ENCODE data around the gene DPP6. TPM values are rescaled to one million over a fixed set of nuclear protein-coding genes. Genes with fewer than 3 reads are reported as not detected.
"Not testable (repeated sequence)": the region's sequence is repeated elsewhere in the genome, so short reads cannot be mapped to it uniquely, and the experiment has no call there.

The DPP6 gene
- total RNA-seq, 1 donor from 2014 or later, result not detected

GRCh38 chr7:154052530-154053252 lies 493 bp downstream of the DPP6 start:
- not testable (repeated sequence) for DNase-seq; H3K36me3 Mint-ChIP-seq (ENCODE audit: unreplicated experiment); H3K27ac Mint-ChIP-seq (ENCODE audit: unreplicated experiment); H3K4me1 Mint-ChIP-seq (ENCODE audit: low read depth, unreplicated experiment); H3K4me3 Mint-ChIP-seq (ENCODE audit: unreplicated experiment); H3K9me3 Mint-ChIP-seq (ENCODE audit: unreplicated experiment); H3K27me3 Mint-ChIP-seq (ENCODE audit: unreplicated experiment)

GRCh38 chr7:154053466-154054312 lies 1.5 kb downstream of the DPP6 start:
- DNase-seq; H3K27me3 Mint-ChIP-seq (ENCODE audit: unreplicated experiment); H3K4me1 Mint-ChIP-seq (ENCODE audit: low read depth, unreplicated experiment); H3K9me3 Mint-ChIP-seq (ENCODE audit: unreplicated experiment); H3K27ac Mint-ChIP-seq (ENCODE audit: unreplicated experiment); H3K36me3 Mint-ChIP-seq (ENCODE audit: unreplicated experiment); H3K4me3 Mint-ChIP-seq (ENCODE audit: unreplicated experiment): not testable (repeated sequence)

GRCh38 chr7:154054664-154055063 lies 2.5 kb downstream of the DPP6 start:
- not testable (repeated sequence) for H3K27ac Mint-ChIP-seq (ENCODE audit: unreplicated experiment); H3K4me3 Mint-ChIP-seq (ENCODE audit: unreplicated experiment); H3K36me3 Mint-ChIP-seq (ENCODE audit: unreplicated experiment); H3K27me3 Mint-ChIP-seq (ENCODE audit: unreplicated experiment); H3K9me3 Mint-ChIP-seq (ENCODE audit: unreplicated experiment); DNase-seq; H3K4me1 Mint-ChIP-seq (ENCODE audit: low read depth, unreplicated experiment)

- not testable (repeated sequence) for H3K36me3 Mint-ChIP-seq (ENCODE audit: unreplicated experiment); H3K4me1 Mint-ChIP-seq (ENCODE audit: low read depth, unreplicated experiment); H3K9me3 Mint-ChIP-seq (ENCODE audit: unreplicated experiment); H3K27ac Mint-ChIP-seq (ENCODE audit: unreplicated experiment); H3K4me3 Mint-ChIP-seq (ENCODE audit: unreplicated experiment); DNase-seq; H3K27me3 Mint-ChIP-seq (ENCODE audit: unreplicated experiment)
These were observed 3.4 kb downstream of the DPP6 start for GRCh38 chr7:154055491-154056106.

- not testable (repeated sequence) for H3K4me3 Mint-ChIP-seq (ENCODE audit: unreplicated experiment); H3K36me3 Mint-ChIP-seq (ENCODE audit: unreplicated experiment); H3K27ac Mint-ChIP-seq (ENCODE audit: unreplicated experiment); H3K27me3 Mint-ChIP-seq (ENCODE audit: unreplicated experiment); H3K4me1 Mint-ChIP-seq (ENCODE audit: low read depth, unreplicated experiment); H3K9me3 Mint-ChIP-seq (ENCODE audit: unreplicated experiment); DNase-seq
These were observed 6.6 kb downstream of the DPP6 start for GRCh38 chr7:154058783-154059182.

- H3K4me3 Mint-ChIP-seq (ENCODE audit: unreplicated experiment); H3K9me3 Mint-ChIP-seq (ENCODE audit: unreplicated experiment); DNase-seq; H3K27me3 Mint-ChIP-seq (ENCODE audit: unreplicated experiment); H3K36me3 Mint-ChIP-seq (ENCODE audit: unreplicated experiment); H3K4me1 Mint-ChIP-seq (ENCODE audit: low read depth, unreplicated experiment); H3K27ac Mint-ChIP-seq (ENCODE audit: unreplicated experiment): not testable (repeated sequence)
These were observed 8.4 kb downstream of the DPP6 start for GRCh38 chr7:154060551-154060950.

GRCh38 chr7:154071833-154072232 lies 19.6 kb downstream of the DPP6 start:
- not testable (repeated sequence) for H3K27me3 Mint-ChIP-seq (ENCODE audit: unreplicated experiment); DNase-seq; H3K27ac Mint-ChIP-seq (ENCODE audit: unreplicated experiment); H3K4me3 Mint-ChIP-seq (ENCODE audit: unreplicated experiment); H3K4me1 Mint-ChIP-seq (ENCODE audit: low read depth, unreplicated experiment); H3K36me3 Mint-ChIP-seq (ENCODE audit: unreplicated experiment); H3K9me3 Mint-ChIP-seq (ENCODE audit: unreplicated experiment)

- H3K9me3 Mint-ChIP-seq (ENCODE audit: unreplicated experiment), result not testable (repeated sequence)
These were observed 20.4 kb downstream of the DPP6 start for GRCh38 chr7:154072395-154073181.

GRCh38 chr7:154078523-154078922 lies 26.3 kb downstream of the DPP6 start:
- not testable (repeated sequence) for H3K27ac Mint-ChIP-seq (ENCODE audit: unreplicated experiment); H3K36me3 Mint-ChIP-seq (ENCODE audit: unreplicated experiment); H3K4me1 Mint-ChIP-seq (ENCODE audit: low read depth, unreplicated experiment); H3K9me3 Mint-ChIP-seq (ENCODE audit: unreplicated experiment); H3K27me3 Mint-ChIP-seq (ENCODE audit: unreplicated experiment); H3K4me3 Mint-ChIP-seq (ENCODE audit: unreplicated experiment); DNase-seq

More at GRCh38 chr7:154072395-154073181, 20.4 kb downstream of the DPP6 start:
- not testable (repeated sequence) for H3K4me3 Mint-ChIP-seq (ENCODE audit: unreplicated experiment); H3K4me1 Mint-ChIP-seq (ENCODE audit: low read depth, unreplicated experiment); H3K27ac Mint-ChIP-seq (ENCODE audit: unreplicated experiment); DNase-seq; H3K36me3 Mint-ChIP-seq (ENCODE audit: unreplicated experiment); H3K27me3 Mint-ChIP-seq (ENCODE audit: unreplicated experiment)

GRCh38 chr7:154080249-154080648 lies 28.1 kb downstream of the DPP6 start:
- H3K4me1 Mint-ChIP-seq (ENCODE audit: low read depth, unreplicated experiment); H3K27ac Mint-ChIP-seq (ENCODE audit: unreplicated experiment); H3K36me3 Mint-ChIP-seq (ENCODE audit: unreplicated experiment); H3K27me3 Mint-ChIP-seq (ENCODE audit: unreplicated experiment); H3K4me3 Mint-ChIP-seq (ENCODE audit: unreplicated experiment); H3K9me3 Mint-ChIP-seq (ENCODE audit: unreplicated experiment); DNase-seq: not testable (repeated sequence)

- not testable (repeated sequence) for H3K36me3 Mint-ChIP-seq (ENCODE audit: unreplicated experiment); H3K27ac Mint-ChIP-seq (ENCODE audit: unreplicated experiment); H3K4me1 Mint-ChIP-seq (ENCODE audit: low read depth, unreplicated experiment); H3K27me3 Mint-ChIP-seq (ENCODE audit: unreplicated experiment); H3K9me3 Mint-ChIP-seq (ENCODE audit: unreplicated experiment); H3K4me3 Mint-ChIP-seq (ENCODE audit: unreplicated experiment); DNase-seq
These were observed 35.0 kb downstream of the DPP6 start for GRCh38 chr7:154087037-154087725.

All from glutamatergic neuron (in vitro differentiated cells).